LNCaP clone FGC (cell line): ENCODE data around the gene CEMIP2.
"Not testable (repeated sequence)": the region's sequence is repeated elsewhere in the genome, so short reads cannot be mapped to it uniquely, and the experiment has no call there.

ENCODE experiments used
- DNase-seq: peaks from one replicate; pipeline ENCODE4 v3.0.0-alpha.2; 2011; ENCODE audit warnings: low read depth
- H3K4me3 ChIP-seq: 2 replicates; pipeline ENCODE4 v1.5.1; 2011; ENCODE audit warnings: mild to moderate bottlenecking, low read depth, low read length, control low read depth
- TF ChIP-seq, protein P1 (sequence below): IDR thresholded peaks from 2 replicates; pipeline ENCODE4 v1.5.1; 2012; ENCODE audit warnings: mild to moderate bottlenecking; ENCODE audit not compliant: control insufficient read depth, insufficient read depth; ENCODE audit errors: extremely low read depth

The CEMIP2 gene

DNA sequence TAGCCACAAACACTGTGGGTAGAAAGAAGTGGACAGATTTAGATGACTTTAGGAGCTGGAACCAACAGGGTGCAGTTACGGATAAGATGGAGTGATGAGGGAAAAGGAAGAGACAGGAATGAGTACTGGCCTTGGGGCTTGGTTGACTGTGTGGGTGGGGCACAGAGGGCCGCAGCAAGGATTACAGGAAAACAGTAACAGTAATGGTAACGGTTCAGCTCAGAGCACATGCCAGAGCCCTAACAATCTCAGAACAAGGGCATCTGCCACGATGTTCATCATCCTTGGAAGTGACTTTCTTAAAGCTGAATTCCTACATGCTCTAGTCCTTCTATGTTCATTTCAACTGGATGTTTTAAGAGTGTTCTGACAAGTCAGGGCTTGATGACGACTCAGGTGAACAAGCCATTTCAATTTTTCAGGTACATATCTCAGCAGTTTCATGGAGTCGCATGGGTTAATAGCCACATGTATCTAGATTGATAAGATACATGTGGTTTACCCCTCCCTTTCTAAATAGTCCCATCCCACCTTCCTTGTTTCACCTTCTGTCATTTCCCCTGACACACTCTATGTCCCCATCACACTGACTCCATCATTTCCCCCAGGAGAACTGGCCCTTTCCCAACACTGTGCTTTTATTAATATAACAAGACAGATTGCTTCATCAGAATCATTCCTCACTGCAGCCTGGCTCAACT, 65.0 kb downstream of the CEMIP2 start:
- no peak overlapping the region for H3K4me3 ChIP-seq
- TF ChIP-seq, protein P1, sequence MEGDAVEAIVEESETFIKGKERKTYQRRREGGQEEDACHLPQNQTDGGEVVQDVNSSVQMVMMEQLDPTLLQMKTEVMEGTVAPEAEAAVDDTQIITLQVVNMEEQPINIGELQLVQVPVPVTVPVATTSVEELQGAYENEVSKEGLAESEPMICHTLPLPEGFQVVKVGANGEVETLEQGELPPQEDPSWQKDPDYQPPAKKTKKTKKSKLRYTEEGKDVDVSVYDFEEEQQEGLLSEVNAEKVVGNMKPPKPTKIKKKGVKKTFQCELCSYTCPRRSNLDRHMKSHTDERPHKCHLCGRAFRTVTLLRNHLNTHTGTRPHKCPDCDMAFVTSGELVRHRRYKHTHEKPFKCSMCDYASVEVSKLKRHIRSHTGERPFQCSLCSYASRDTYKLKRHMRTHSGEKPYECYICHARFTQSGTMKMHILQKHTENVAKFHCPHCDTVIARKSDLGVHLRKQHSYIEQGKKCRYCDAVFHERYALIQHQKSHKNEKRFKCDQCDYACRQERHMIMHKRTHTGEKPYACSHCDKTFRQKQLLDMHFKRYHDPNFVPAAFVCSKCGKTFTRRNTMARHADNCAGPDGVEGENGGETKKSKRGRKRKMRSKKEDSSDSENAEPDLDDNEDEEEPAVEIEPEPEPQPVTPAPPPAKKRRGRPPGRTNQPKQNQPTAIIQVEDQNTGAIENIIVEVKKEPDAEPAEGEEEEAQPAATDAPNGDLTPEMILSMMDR = no peak
- no peak for DNase-seq

DNA sequence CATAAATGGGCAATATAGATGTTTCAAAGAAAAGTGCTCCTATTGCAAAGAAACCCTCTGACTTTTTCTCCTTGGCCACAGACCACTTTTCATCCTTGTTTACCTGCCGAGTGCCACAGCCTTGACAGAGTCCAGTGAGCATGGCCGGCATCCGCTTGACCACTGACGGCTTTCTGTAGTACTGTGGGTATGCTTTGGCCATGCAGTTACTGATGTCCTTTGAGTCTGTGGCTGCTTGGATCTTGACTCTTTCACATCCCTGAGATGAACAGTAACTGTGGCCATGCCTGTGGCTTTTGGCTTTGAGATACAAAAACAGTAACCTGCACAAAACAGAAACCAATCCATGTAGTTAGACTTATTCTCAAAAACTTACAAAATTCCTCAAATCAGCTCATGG, 70.4 kb downstream of the CEMIP2 start:
- DNase-seq = no peak
- no peak overlapping the region for H3K4me3 ChIP-seq
- TF ChIP-seq, protein P1 = no peak

DNA sequence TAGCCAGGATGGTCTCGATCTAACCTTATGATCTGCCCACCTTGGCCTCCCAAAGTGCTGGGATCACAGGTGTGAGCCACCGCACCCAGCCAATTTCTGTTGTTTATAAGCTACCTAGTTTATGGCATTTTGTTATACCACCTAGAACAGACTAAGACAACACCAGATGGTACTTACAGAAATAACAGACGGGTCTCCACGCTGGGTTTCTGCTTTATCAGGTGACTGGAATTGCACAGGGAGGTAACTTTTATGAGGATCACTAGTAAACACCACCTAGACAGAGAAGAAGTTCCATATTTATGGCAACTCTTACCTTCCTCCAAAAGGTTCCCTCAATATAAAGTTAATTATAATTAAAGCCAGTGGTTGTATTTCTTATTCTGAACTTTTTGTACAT, 74.0 kb downstream of the CEMIP2 start:
- TF ChIP-seq, protein P1 = no peak
- H3K4me3 ChIP-seq = no peak overlapping the region
- DNase-seq = no peak

DNA sequence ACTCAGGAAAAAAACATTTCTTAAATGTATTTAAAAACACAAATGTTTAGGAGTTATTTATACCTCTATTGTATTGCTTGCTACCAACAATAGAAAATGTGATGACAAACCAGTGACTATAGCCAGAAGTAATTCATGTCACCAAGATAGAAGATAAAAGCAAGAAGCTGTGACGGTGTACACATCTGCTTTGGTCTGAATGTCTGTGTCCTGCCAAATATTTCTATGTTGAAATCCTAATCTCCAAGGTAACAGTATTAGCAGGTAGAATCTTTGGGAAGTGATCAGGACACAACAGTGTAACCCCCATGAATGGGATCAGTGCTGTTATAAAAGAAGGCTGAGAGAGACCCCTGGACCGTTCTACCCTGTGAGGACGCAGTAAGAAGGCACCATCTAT, 74.7 kb downstream of the CEMIP2 start:
- H3K4me3 ChIP-seq = no peak overlapping the region
- TF ChIP-seq, protein P1 = no peak
- DNase-seq = no peak

DNA sequence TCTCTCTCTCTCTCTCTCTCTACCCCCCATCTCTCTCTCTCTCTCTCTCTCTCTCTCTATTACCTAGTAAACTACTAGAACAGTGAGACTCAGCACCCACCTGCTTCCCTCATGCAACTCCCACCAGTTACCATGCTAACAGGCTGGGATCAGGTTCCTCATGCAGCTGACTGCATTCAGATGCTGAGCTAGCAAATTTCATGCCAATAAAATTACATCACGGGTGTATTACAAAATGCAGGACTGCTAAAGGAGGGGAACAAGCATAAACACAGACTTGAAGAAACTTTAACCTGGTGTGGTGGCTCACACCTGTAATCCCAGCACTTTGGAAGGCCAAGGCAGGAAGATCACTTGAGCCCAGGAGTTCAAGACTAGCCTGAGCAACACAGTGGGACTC, 76.0 kb downstream of the CEMIP2 start:
- DNase-seq = peak; percentile 23
- no peak overlapping the region for H3K4me3 ChIP-seq
- TF ChIP-seq, protein P1 = no peak

DNA sequence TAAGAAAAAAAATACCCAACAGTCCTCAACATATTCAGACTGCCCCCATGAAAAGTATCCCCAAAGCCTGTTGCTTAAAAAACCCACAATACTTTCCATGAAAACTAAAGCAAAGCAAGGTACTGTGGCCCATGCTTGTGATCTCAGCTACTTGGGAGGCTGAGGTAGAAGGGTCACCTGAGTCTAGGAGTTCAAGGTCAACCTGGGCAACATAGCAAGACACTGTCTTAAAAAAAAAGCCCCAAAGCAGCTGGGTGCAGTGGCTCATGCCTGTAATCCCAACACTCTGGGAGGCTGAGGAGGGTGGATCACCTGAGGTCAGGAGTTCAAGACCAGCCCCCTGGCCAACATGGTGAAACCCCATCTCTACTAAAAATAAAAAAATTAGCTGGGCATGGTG, 76.7 kb downstream of the CEMIP2 start:
- not testable (repeated sequence) for DNase-seq, H3K4me3 ChIP-seq

DNA sequence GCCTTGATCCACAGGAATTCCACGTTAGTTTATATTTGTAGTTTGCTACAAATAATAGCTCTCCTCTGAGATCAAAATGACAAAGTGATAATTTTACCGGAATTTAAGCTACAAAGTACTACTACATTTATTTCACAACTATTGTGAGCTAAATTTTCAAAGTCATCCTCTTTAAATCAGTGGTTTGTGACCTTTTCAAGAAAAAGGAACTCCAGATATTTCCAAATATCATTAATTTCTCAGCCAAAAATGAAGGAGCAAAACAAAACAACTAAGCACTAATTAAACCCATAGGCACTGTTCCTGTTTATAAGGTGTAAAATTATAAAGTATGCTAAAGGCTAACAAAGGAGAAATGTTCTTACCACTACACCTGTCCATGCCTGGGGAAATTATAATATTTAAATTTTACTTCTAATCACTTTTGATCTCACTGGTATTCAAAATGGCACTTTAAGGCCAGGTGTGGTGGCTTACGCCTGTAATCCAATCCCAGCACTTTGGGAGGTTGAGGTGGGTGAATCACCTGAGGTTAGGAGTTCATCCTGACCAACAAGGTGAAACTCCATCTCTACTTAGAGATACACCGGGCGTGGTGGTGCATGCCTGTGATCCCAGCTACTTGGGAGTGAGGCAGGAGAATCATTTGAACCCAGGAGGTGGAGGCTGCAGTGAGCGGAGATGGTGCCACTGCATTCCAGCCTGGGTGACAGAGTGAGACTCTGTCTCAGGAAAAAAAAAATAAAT, 77.5 kb downstream of the CEMIP2 start:
- TF ChIP-seq, protein P1 = no peak
- DNase-seq = no peak
- H3K4me3 ChIP-seq = no peak overlapping the region
